IMR-90 (cell line): ENCODE data around the gene KCTD4. TPM values are rescaled to one million over a fixed set of nuclear protein-coding genes. Genes with fewer than 3 reads are reported as not detected.
"Not testable (repeated sequence)": the region's sequence is repeated elsewhere in the genome, so short reads cannot be mapped to it uniquely, and the experiment has no call there.

Experiments used
- ATAC-seq: fragments of 200-7000 bp; cut with Tn5 transposase; 2 replicates; pipeline ENCODE4 v1.9.1; 2020; ENCODE audit warnings: low read depth, mild to moderate bottlenecking, moderate library complexity
- BruUV-seq: library from RNA; stranded (reverse); fragments of 400-500 nt; replicated peaks from 2 replicates; lab custom pipeline; 2021; lab: Mats Ljungman, UMichigan
- CTCF ChIA-PET: fragments of 300-600 bp; formaldehyde crosslinking; extraction: SDS; loops from one replicate; lab custom pipeline; 2021; ENCODE audit warnings: antibody characterized with exemption; lab: Yijun Ruan, JAX
- POLR2A ChIA-PET: fragments of 300-600 bp; sonication (Branson Sonifier 250); formaldehyde crosslinking; loops from one replicate; lab custom pipeline; 2022; ENCODE audit warnings: antibody characterized with exemption; ENCODE audit not compliant: unreplicated experiment; lab: Charles Lee
- DNase-seq: peaks from one replicate; pipeline ENCODE4 v3.0.0; 2013
- H2AFZ ChIP-seq: replicated peaks from 2 replicates; pipeline ENCODE3; 2013; ENCODE audit warnings: low read length, mild to moderate bottlenecking; ENCODE audit not compliant: poor library complexity
- H2AK5ac ChIP-seq: 2 replicates; pipeline ENCODE4 v1.6.1; 2013; ENCODE audit warnings: low read depth, low read length, inconsistent platforms
- H2AK9ac ChIP-seq: replicated peaks from 2 replicates; pipeline ENCODE3; 2013; ENCODE audit warnings: mild to moderate bottlenecking, low read depth, low read length, moderate library complexity; ENCODE audit not compliant: poor library complexity
- H2BK120ac ChIP-seq: 2 replicates; pipeline ENCODE4 v1.6.1; 2013; ENCODE audit warnings: low read depth, low read length, inconsistent platforms
- H2BK15ac ChIP-seq: 3 replicates; pipeline ENCODE4 v1.6.1; 2013; ENCODE audit warnings: low read depth, low read length, inconsistent platforms
- H2BK20ac ChIP-seq: 2 replicates; pipeline ENCODE4 v1.6.1; 2013; ENCODE audit warnings: low read depth, mild to moderate bottlenecking, inconsistent platforms, low read length, moderate library complexity
- H2BK5ac ChIP-seq: 2 replicates; pipeline ENCODE4 v1.6.1; 2013; ENCODE audit warnings: mild to moderate bottlenecking, low read depth, low read length, inconsistent platforms; ENCODE audit not compliant: poor library complexity, severe bottlenecking
- H3K14ac ChIP-seq: replicated peaks from 2 replicates; pipeline ENCODE4 v1.6.1; 2013; ENCODE audit warnings: low read depth, low read length, inconsistent platforms
- H3K18ac ChIP-seq: 2 replicates; pipeline ENCODE4 v1.6.1; 2013; ENCODE audit warnings: low read depth, low read length, control low read depth
- H3K23ac ChIP-seq: 2 replicates; pipeline ENCODE4 v1.6.1; 2013; ENCODE audit warnings: low read depth, low read length, inconsistent platforms
- H3K27ac ChIP-seq: 2 replicates; pipeline ENCODE4 v1.5.1; 2013; ENCODE audit warnings: mild to moderate bottlenecking, control low read depth, low read length; ENCODE audit not compliant: insufficient read depth
- H3K27me3 ChIP-seq: 2 replicates; pipeline ENCODE4 v1.6.1; 2013; ENCODE audit warnings: low read length; ENCODE audit not compliant: control insufficient read depth, insufficient read depth
- H3K36me3 ChIP-seq: 2 replicates; pipeline ENCODE4 v1.6.1; 2013; ENCODE audit warnings: low read length, mixed read lengths; ENCODE audit not compliant: control insufficient read depth, insufficient read depth
- H3K4ac ChIP-seq: 2 replicates; pipeline ENCODE4 v1.6.1; 2013; ENCODE audit warnings: low read depth, low read length, inconsistent platforms
- H3K4me1 ChIP-seq: 2 replicates; pipeline ENCODE4 v1.6.1; 2013; ENCODE audit warnings: low read length, mixed read lengths; ENCODE audit not compliant: control insufficient read depth, insufficient read depth
- H3K4me2 ChIP-seq: 2 replicates; pipeline ENCODE4 v1.6.1; 2013; ENCODE audit warnings: low read depth, mild to moderate bottlenecking, control low read depth, low read length, moderate library complexity
- H3K4me3 ChIP-seq: 2 replicates; pipeline ENCODE4 v1.5.1; 2013; ENCODE audit warnings: low read depth, mild to moderate bottlenecking, control low read depth, low read length, moderate library complexity; ENCODE audit not compliant: insufficient read depth
- H3K56ac ChIP-seq: 2 replicates; pipeline ENCODE4 v1.6.1; 2013; ENCODE audit warnings: low read length, inconsistent platforms; ENCODE audit not compliant: insufficient read depth; ENCODE audit errors: extremely low read depth
- H3K79me1 ChIP-seq, 2 experiments: 2 replicates each; pipeline ENCODE4 v1.6.1; 2013; ENCODE audit warnings: low read length in 2 of 2, inconsistent platforms in 1 of 2, low read depth in 1 of 2
- H3K9ac ChIP-seq: 2 replicates; pipeline ENCODE4 v1.6.1; 2013; ENCODE audit warnings: low read depth, low read length, control low read depth
- H3K9me1 ChIP-seq: 2 replicates; pipeline ENCODE4 v1.6.1; 2013; ENCODE audit warnings: low read length, inconsistent platforms; ENCODE audit not compliant: insufficient read depth
- H3K9me3 ChIP-seq: 2 replicates; pipeline ENCODE4 v1.6.1; 2013; ENCODE audit warnings: low read length; ENCODE audit not compliant: control insufficient read depth, insufficient read depth
- H4K20me1 ChIP-seq: 2 replicates; pipeline ENCODE4 v1.6.1; 2013; ENCODE audit warnings: low read length, inconsistent platforms; ENCODE audit not compliant: insufficient read depth
- H4K5ac ChIP-seq: 2 replicates; pipeline ENCODE4 v1.6.1; 2013; ENCODE audit warnings: mild to moderate bottlenecking, low read depth, low read length, control low read depth
- H4K8ac ChIP-seq, 2 experiments: 2 replicates each; pipeline ENCODE4 v1.6.1; 2013; ENCODE audit warnings: low read depth in 2 of 2, low read length in 2 of 2, control low read depth in 1 of 2, inconsistent platforms in 1 of 2
- H4K91ac ChIP-seq: 2 replicates; pipeline ENCODE4 v1.6.1; 2013; ENCODE audit warnings: low read depth, low read length, inconsistent platforms; ENCODE audit not compliant: insufficient read depth
- WGBS, 2 experiments: methylation state at CpG; one replicate each; pipeline versions ENCODE4 v1.1.5 to v1.1.7; 2013; ENCODE audit warnings: missing lambda C conversion rate in 2 of 2; ENCODE audit not compliant: insufficient read length in 1 of 2; ENCODE audit errors: extremely low coverage in 2 of 2; 5-methylcytosine and 5-hydroxymethylcytosine counted together
- dilution Hi-C: fragments of 300-500 bp; cut with HindIII; formaldehyde crosslinking; loops from one replicate; pipeline ENCODE4 v1.14.3; 2018; ENCODE audit warnings: low sequenced_read_pairs; ENCODE audit not compliant: unreplicated experiment
- in situ Hi-C: fragments of 300-500 bp; cut with MboI; formaldehyde crosslinking; loops from 3 replicates; pipeline ENCODE4 v1.14.3; 2019; ENCODE audit warnings: low sequenced_read_pairs, inconsistent platforms, mixed read lengths
- intact Hi-C: fragments of 100-400 bp; cut with micrococcal nuclease; formaldehyde crosslinking; loops from 2 replicates; pipeline ENCODE4 v1.10.0; 2022
- polyA plus RNA-seq, 3 experiments: library from polyadenylated mRNA; depleted of rRNA; stranded (reverse); fragments of >200 nt; gene quantifications; 2 replicates each; pipeline ENCODE4 v1.2.3, GENCODE V29; 2012; ENCODE audit warnings: low replicate concordance in 1 of 3
- total RNA-seq: library from RNA; depleted of rRNA; stranded (reverse); fragments of >200 nt; gene quantifications from 2 replicates; pipeline ENCODE4 v1.2.3, GENCODE V29; 2012

Gene KCTD4
- total and polyA plus RNA-seq, 2 of the 4 experiments (the other 2 are of a cell fraction) = 0.53 to 0.72 TPM

GRCh38 chr13:45244736-45245135 lies 43.9 kb upstream of the KCTD4 start:
- CTCF ChIA-PET, H2AFZ ChIP-seq, H3K27me3 ChIP-seq, ATAC-seq, H3K14ac ChIP-seq, in situ Hi-C loops, H2AK9ac ChIP-seq, H4K5ac ChIP-seq, H4K20me1 ChIP-seq, H4K8ac ChIP-seq, DNase-seq, H3K18ac ChIP-seq, H3K36me3 ChIP-seq, H3K9me1 ChIP-seq, H4K91ac ChIP-seq, dilution Hi-C loops, H3K27ac ChIP-seq, H3K23ac ChIP-seq, H3K56ac ChIP-seq, H3K9ac ChIP-seq, H3K4ac ChIP-seq, H3K9me3 ChIP-seq, H2BK20ac ChIP-seq, BruUV-seq, H3K4me2 ChIP-seq, H3K4me1 ChIP-seq, H2BK120ac ChIP-seq, H3K4me3 ChIP-seq, H2BK5ac ChIP-seq, H2AK5ac ChIP-seq, H2BK15ac ChIP-seq: not testable (repeated sequence)
- 93% methylated on average over 3 of the region's 7 CpGs; no CpG with 5 or more reads in 1 of the 2 experiments for WGBS, 2 experiments
- H3K79me1 ChIP-seq = peaks cover 16 to 44% of the 10 kb centered on the region in 2 experiments
- POLR2A ChIA-PET = interaction anchor here (0.6 kb wide), 1 partner anchor 15 kb away, joined by 3 read pairs; no protein-coding TSS in a partner anchor
- intact Hi-C loops = loop anchor here (5.0 kb wide), 1 partner anchor 37 kb away; no protein-coding TSS in a partner anchor
